Neural cell (in vitro differentiated cells): ENCODE data around the gene NACA. TPM values are rescaled to one million over a fixed set of nuclear protein-coding genes. Genes with fewer than 3 reads are reported as not detected.
A peak's percentile ranks its signal among the peaks of the same experiment; 100 is the strongest.

Experiments
- H2AFZ ChIP-seq: fragments of 200-600, 300-800 bp; sonication (generic), shearing (Covaris generic); 2 replicates; pipeline ENCODE4 v1.6.0; 2014; ENCODE audit warnings: low read depth, mild to moderate bottlenecking, antibody characterized with exemption, low read length, moderate library complexity
- H3F3A ChIP-seq: fragments of 200-600 bp; shearing (Covaris generic); 2 replicates; pipeline ENCODE4 v1.6.1; 2016; ENCODE audit warnings: mild to moderate bottlenecking, moderate library complexity, mixed read lengths, antibody characterized with exemption, low read length; ENCODE audit not compliant: insufficient read depth, poor library complexity, severe bottlenecking
- H3K27ac ChIP-seq: fragments of 200-600, 300-800 bp; sonication (generic), shearing (Covaris generic); 2 replicates; pipeline ENCODE4 v1.5.1; 2014; ENCODE audit warnings: mild to moderate bottlenecking, low read length, moderate library complexity
- H3K27me3 ChIP-seq: fragments of 300-800, 200-600 bp; sonication (generic), shearing (Covaris generic); 2 replicates; pipeline ENCODE4 v1.6.0; 2014; ENCODE audit warnings: mild to moderate bottlenecking, low read depth, low read length, moderate library complexity; ENCODE audit not compliant: insufficient read depth
- H3K36me3 ChIP-seq: fragments of 300-800, 200-600 bp; sonication (generic), shearing (Covaris generic); 2 replicates; pipeline ENCODE4 v1.5.1; 2014; ENCODE audit warnings: mild to moderate bottlenecking, antibody characterized with exemption, low read length, moderate library complexity; ENCODE audit not compliant: insufficient read depth
- H3K4me2 ChIP-seq: fragments of 300-800, 200-600 bp; sonication (generic), shearing (Covaris generic); 2 replicates; pipeline ENCODE4 v1.6.0; 2014; ENCODE audit warnings: mild to moderate bottlenecking, low read length
- H3K4me3 ChIP-seq: fragments of 300-800, 200-600 bp; sonication (generic), shearing (Covaris generic); 2 replicates; pipeline ENCODE4 v1.5.1; 2014; ENCODE audit warnings: mild to moderate bottlenecking, low read length, moderate library complexity
- H3K79me2 ChIP-seq: fragments of 200-600 bp; shearing (Covaris generic); replicated peaks from 2 replicates; pipeline ENCODE4 v1.6.0; 2014; ENCODE audit warnings: mild to moderate bottlenecking, low read length, moderate library complexity; ENCODE audit not compliant: insufficient read depth
- H3K9ac ChIP-seq: fragments of 300-800, 200-600 bp; sonication (generic), shearing (Covaris generic); 2 replicates; pipeline ENCODE4 v1.6.1; 2016; ENCODE audit warnings: mild to moderate bottlenecking, low read length, mixed read lengths
- H3K9me2 ChIP-seq: fragments of 200-600 bp; shearing (Covaris generic); 2 replicates; pipeline ENCODE4 v1.6.1; 2016; ENCODE audit warnings: mild to moderate bottlenecking, low read length, mixed read lengths; ENCODE audit not compliant: insufficient read depth
- H3K9me3 ChIP-seq: fragments of 200-600, 300-800 bp; sonication (generic), shearing (Covaris generic); 2 replicates; pipeline ENCODE4 v1.6.1; 2016; ENCODE audit warnings: mild to moderate bottlenecking, mixed run types, low read length, moderate library complexity, mixed read lengths
- H4K20me1 ChIP-seq: fragments of 200-600 bp; shearing (Covaris generic); 2 replicates; pipeline ENCODE4 v1.6.1; 2016; ENCODE audit warnings: mild to moderate bottlenecking, mixed run types; ENCODE audit not compliant: insufficient read depth
- CTCF ChIP-seq: fragments of 450-650 bp; IDR thresholded peaks from 2 replicates; pipeline ENCODE4 v1.5.1; 2014; ENCODE audit warnings: antibody characterized with exemption, mild to moderate bottlenecking, moderate library complexity; ENCODE audit not compliant: poor library complexity, severe bottlenecking
- EP300 ChIP-seq: fragments of 450-650 bp; conservative IDR thresholded peaks from 2 replicates; pipeline ENCODE4 v1.6.1; 2014; ENCODE audit warnings: antibody characterized with exemption, mild to moderate bottlenecking, moderate library complexity; ENCODE audit not compliant: poor library complexity, severe bottlenecking
- EZH2 ChIP-seq: fragments of 200-600, 300-800 bp; shearing (Covaris generic), sonication (generic); IDR thresholded peaks from 2 replicates; pipeline ENCODE4 v1.6.1; 2014; ENCODE audit warnings: antibody characterized with exemption, low read length, borderline replicate concordance, mild to moderate bottlenecking; ENCODE audit not compliant: insufficient read depth, poor library complexity, severe bottlenecking
- MXI1 ChIP-seq: fragments of 450-650 bp; conservative IDR thresholded peaks from 2 replicates; pipeline ENCODE4 v1.6.1; 2014; ENCODE audit warnings: antibody characterized with exemption, mild to moderate bottlenecking; ENCODE audit not compliant: poor library complexity, severe bottlenecking
- POLR2AphosphoS5 ChIP-seq: IDR thresholded peaks from 2 replicates; pipeline ENCODE4 v1.6.1; 2012
- RAD21 ChIP-seq: fragments of 450-650 bp; conservative IDR thresholded peaks from 2 replicates; pipeline ENCODE4 v1.6.1; 2014; ENCODE audit warnings: antibody characterized with exemption, mild to moderate bottlenecking, moderate library complexity
- SMC3 ChIP-seq: fragments of 450-650 bp; conservative IDR thresholded peaks from 2 replicates; pipeline ENCODE4 v1.6.1; 2014; ENCODE audit warnings: antibody characterized with exemption, mild to moderate bottlenecking, moderate library complexity; ENCODE audit not compliant: poor library complexity
- TAF1 ChIP-seq: IDR thresholded peaks from 2 replicates; pipeline ENCODE4 v1.6.1; 2012; ENCODE audit warnings: low read depth
- polyA plus RNA-seq: library from polyadenylated mRNA; depleted of rRNA; stranded (reverse); fragments of >200 nt; gene quantifications from 2 replicates; pipeline ENCODE4 v1.2.3, GENCODE V29; 2014
- TF ChIP-seq, protein P1 (sequence below): IDR thresholded peaks from 2 replicates; pipeline ENCODE4 v1.6.1; 2012; ENCODE audit warnings: borderline replicate concordance

Gene NACA
- polyA plus RNA-seq, 1 donor from 2014 or later, result 1,797 TPM

DNA sequence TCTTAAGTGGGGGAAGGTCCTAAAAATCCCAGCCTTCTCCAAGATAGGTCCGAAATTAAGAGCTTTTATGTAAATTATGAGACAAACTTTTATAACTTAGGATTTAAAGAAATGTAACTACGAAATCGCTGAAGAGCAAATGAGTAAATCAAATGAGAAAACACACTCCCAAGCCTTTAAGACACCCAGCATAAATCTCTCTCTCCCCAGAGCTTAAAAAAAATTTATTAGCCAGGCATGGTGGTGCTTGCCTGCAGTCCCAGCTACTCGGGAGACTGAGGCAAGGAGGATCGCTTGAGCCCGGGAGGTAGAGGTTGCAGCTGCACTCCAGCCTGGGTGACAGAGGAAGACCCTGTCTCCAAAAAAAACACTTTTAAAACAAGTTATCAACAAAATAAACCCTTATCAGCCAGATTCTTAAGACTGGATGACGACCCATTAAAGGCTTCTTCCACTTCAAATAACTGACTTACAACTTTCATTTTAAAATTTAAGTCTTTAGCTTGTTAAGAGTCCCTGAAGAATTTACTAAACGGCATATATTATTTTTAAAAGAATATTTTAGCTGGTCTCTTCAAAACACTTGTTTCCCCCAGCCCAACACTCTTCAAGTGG lies 40.2 kb downstream of the NACA start:
- TF ChIP-seq EP300 (no peak), CTCF (no peak), RAD21 (no peak), TAF1 (no peak)
- TF ChIP-seq, protein P1, sequence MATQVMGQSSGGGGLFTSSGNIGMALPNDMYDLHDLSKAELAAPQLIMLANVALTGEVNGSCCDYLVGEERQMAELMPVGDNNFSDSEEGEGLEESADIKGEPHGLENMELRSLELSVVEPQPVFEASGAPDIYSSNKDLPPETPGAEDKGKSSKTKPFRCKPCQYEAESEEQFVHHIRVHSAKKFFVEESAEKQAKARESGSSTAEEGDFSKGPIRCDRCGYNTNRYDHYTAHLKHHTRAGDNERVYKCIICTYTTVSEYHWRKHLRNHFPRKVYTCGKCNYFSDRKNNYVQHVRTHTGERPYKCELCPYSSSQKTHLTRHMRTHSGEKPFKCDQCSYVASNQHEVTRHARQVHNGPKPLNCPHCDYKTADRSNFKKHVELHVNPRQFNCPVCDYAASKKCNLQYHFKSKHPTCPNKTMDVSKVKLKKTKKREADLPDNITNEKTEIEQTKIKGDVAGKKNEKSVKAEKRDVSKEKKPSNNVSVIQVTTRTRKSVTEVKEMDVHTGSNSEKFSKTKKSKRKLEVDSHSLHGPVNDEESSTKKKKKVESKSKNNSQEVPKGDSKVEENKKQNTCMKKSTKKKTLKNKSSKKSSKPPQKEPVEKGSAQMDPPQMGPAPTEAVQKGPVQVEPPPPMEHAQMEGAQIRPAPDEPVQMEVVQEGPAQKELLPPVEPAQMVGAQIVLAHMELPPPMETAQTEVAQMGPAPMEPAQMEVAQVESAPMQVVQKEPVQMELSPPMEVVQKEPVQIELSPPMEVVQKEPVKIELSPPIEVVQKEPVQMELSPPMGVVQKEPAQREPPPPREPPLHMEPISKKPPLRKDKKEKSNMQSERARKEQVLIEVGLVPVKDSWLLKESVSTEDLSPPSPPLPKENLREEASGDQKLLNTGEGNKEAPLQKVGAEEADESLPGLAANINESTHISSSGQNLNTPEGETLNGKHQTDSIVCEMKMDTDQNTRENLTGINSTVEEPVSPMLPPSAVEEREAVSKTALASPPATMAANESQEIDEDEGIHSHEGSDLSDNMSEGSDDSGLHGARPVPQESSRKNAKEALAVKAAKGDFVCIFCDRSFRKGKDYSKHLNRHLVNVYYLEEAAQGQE, result no peak
- no peaks in the 10 kb centered on the region for H3K9me3 ChIP-seq
- H2AFZ ChIP-seq, result no peak overlapping the region
- no peaks in the 10 kb centered on the region for H3K36me3 ChIP-seq
- H3K27me3 ChIP-seq, result no peaks in the 10 kb centered on the region
- H3K79me2 ChIP-seq, result peaks cover 66% of the 10 kb centered on the region
- peaks cover 5% of the 10 kb centered on the region for H3F3A ChIP-seq
- H3K27ac ChIP-seq, result no peak overlapping the region
- no peaks in the 10 kb centered on the region for H3K9me2 ChIP-seq
- no peaks in the 10 kb centered on the region for H4K20me1 ChIP-seq
- peak overlapping the region; percentile 47 for H3K4me3 ChIP-seq
- H3K4me2 ChIP-seq, result peak overlapping the region; percentile 17
- H3K9ac ChIP-seq, result no peak overlapping the region

GRCh38 chr12:56682323-56682722 lies 42.8 kb downstream of the NACA start:
- Histone ChIP-seq H2AFZ (no peak overlapping the region), H3K4me3 (no peak overlapping the region), H3K27me3 (no peaks in the 10 kb centered on the region), H3K4me2 (no peak overlapping the region), H3K36me3 (no peaks in the 10 kb centered on the region), H4K20me1 (no peaks in the 10 kb centered on the region), H3K9me3 (no peaks in the 10 kb centered on the region), H3K9me2 (no peaks in the 10 kb centered on the region), H3K9ac (no peak overlapping the region), H3K27ac (no peak overlapping the region), H3K79me2 (peaks cover 90% of the 10 kb centered on the region), H3F3A (no peaks in the 10 kb centered on the region)
- TF ChIP-seq SMC3 (no peak), EZH2 (no peak), EP300 (no peak), POLR2AphosphoS5 (no peak), RAD21 (no peak), CTCF (no peak), TAF1 (no peak), MXI1 (no peak)
- TF ChIP-seq, protein P1, result no peak
